ENCODE data around the gene CABYR.
"Not testable (repeated sequence)": the region's sequence is repeated elsewhere in the genome, so short reads cannot be mapped to it uniquely, and the experiment has no call there.

CABYR gene

GRCh38 chr18:24130494-24130893, 8.4 kb upstream of the CABYR start:
- no peak for DNase-seq

- no peak for DNase-seq
Observed at GRCh38 chr18:24136967-24137373, 1.9 kb upstream of the CABYR start.

- DNase-seq = no peak
Observed at GRCh38 chr18:24138409-24138788, 463 bp upstream of the CABYR start.

GRCh38 chr18:24140697-24141096, 1.8 kb downstream of the CABYR start:
- DNase-seq = no peak

- no peak for DNase-seq
Observed at GRCh38 chr18:24142376-24142775, 3.5 kb downstream of the CABYR start.

GRCh38 chr18:24149591-24149990, 10.7 kb downstream of the CABYR start:
- not testable (repeated sequence) for DNase-seq

GRCh38 chr18:24153397-24153796, 14.5 kb downstream of the CABYR start:
- DNase-seq = no peak

GRCh38 chr18:24157855-24158254, 19.0 kb downstream of the CABYR start:
- no peak for DNase-seq

GRCh38 chr18:24160086-24160485, 21.2 kb downstream of the CABYR start:
- no peak for DNase-seq

- no peak for DNase-seq
Observed at GRCh38 chr18:24161304-24161703, 22.4 kb downstream of the CABYR start.

- no peak for DNase-seq
Observed at GRCh38 chr18:24168496-24168895, 29.6 kb downstream of the CABYR start.

GRCh38 chr18:24170360-24170759, 31.5 kb downstream of the CABYR start:
- DNase-seq = no peak

- DNase-seq = no peak
Observed at GRCh38 chr18:24173997-24174396, 35.1 kb downstream of the CABYR start.

- DNase-seq = peak; percentile 50 to 66
Observed at GRCh38 chr18:24176727-24177416, 38.0 kb downstream of the CABYR start.

GRCh38 chr18:24177499-24178133, 38.8 kb downstream of the CABYR start:
- DNase-seq = no peak

GRCh38 chr18:24180048-24180447, 41.2 kb downstream of the CABYR start:
- no peak for DNase-seq

- DNase-seq = no peak
Observed at GRCh38 chr18:24181806-24182205, 42.9 kb downstream of the CABYR start.

GRCh38 chr18:24185805-24186204, 46.9 kb downstream of the CABYR start:
- DNase-seq = no peak

- no peak for DNase-seq
Observed at GRCh38 chr18:24187049-24187448, 48.2 kb downstream of the CABYR start.

- DNase-seq = no peak
Observed at GRCh38 chr18:24187689-24188088, 48.8 kb downstream of the CABYR start.

GRCh38 chr18:24188120-24188519, 49.3 kb downstream of the CABYR start:
- no peak for DNase-seq

GRCh38 chr18:24189007-24189528, 50.2 kb downstream of the CABYR start:
- DNase-seq = no peak

- DNase-seq = no peak
Observed at GRCh38 chr18:24189664-24190346, 50.9 kb downstream of the CABYR start.

- no peak for DNase-seq
Observed at GRCh38 chr18:24190590-24190989, 51.7 kb downstream of the CABYR start.

All from NCI-H1930 (cell line).